A673 (cell line): ENCODE measurements around the gene CYSRT1.

Source experiments
- CTCF ChIP-seq: fragments of 300-800, 200-600 bp; sonication (generic); conservative IDR thresholded peaks from 2 replicates; pipeline ENCODE4 v1.5.1; 2017; ENCODE audit warnings: low read depth, mild to moderate bottlenecking, antibody characterized with exemption, low read length, moderate library complexity, mixed read lengths
- EZH2 ChIP-seq: fragments of 200-600 bp; sonication (generic); IDR thresholded peaks from 2 replicates; pipeline ENCODE4 v1.6.1; 2017; ENCODE audit warnings: borderline replicate concordance, low read depth, mild to moderate bottlenecking, mixed read lengths, antibody characterized with exemption, low read length; ENCODE audit not compliant: poor library complexity, severe bottlenecking

DNA sequence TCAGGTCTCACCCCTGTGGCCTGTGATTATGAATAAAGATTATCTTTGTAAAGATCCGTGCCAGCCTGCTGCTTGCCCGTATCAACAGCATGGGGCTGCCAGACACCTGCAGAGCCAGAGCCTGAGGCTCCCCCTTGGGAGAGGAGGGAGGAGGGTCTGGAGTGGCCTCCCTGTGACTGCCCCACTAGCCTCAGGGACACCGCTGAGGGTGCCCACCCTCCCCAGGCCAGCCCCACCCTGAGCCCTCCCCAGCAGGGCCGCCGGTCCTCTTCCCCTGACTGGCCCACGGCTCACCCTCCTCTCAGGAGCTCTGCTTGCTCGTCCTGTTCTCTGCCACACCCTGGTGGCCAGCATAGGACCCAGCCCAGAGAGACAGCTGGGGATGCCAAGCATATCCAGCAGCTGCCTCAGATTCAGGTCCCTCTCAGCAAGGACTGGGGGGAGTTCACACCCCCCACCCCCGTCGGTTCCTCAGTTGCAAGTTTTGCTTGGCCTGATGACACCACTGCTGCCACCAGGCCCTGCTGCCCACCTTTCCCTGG is 34.6 kb upstream of the CYSRT1 start:
- TF ChIP-seq CTCF (no peak; the same call in 1 of the 2 replicates), EZH2 (no peak)
